Lower leg skin (tissue), 4 donors: Measurements from ENCODE around the gene BLVRB. TPM values are rescaled to one million over a fixed set of nuclear protein-coding genes. Genes with fewer than 3 reads are reported as not detected.
"Not testable (repeated sequence)": the region's sequence is repeated elsewhere in the genome, so short reads cannot be mapped to it uniquely, and the experiment has no call there.

ENCODE experiments used
- DNase-seq, 2 donors: peaks; one replicate each; pipeline ENCODE4 v3.0.0-alpha.2; 2019; ENCODE audit warnings: low spot score in 2 of 2
- H3K4me3 ChIP-seq: fragments of 200-600 bp; sonication (generic); 2 replicates; pipeline ENCODE4 v1.5.1; 2017; ENCODE audit warnings: mild to moderate bottlenecking, low read depth; ENCODE audit not compliant: poor library complexity, severe bottlenecking
- CTCF ChIP-seq, 3 donors: fragments of 450-650 bp; IDR thresholded peaks; one replicate each; pipeline ENCODE4 v1.5.1; 2016; ENCODE audit warnings: antibody characterized with exemption in 3 of 3, mild to moderate bottlenecking in 3 of 3, moderate library complexity in 2 of 3
- POLR2A ChIP-seq, 2 donors: fragments of 450-650 bp; IDR thresholded peaks; one replicate each; pipeline ENCODE4 v1.6.1; 2016 to 2017; ENCODE audit warnings: antibody characterized with exemption in 2 of 2, mild to moderate bottlenecking in 1 of 2, moderate library complexity in 1 of 2
- WGBS, 2 donors: methylation state at CpG; one replicate each; pipeline ENCODE4 v1.1.5; 2018; 5-methylcytosine and 5-hydroxymethylcytosine counted together
- intact Hi-C: fragments of 100-400 bp; cut with DNase I; formaldehyde crosslinking; loops from one replicate; pipeline ENCODE4 v1.15.0; 2023; ENCODE audit warnings: low total_unique reads
- total RNA-seq, 4 donors: library from RNA; depleted of rRNA; stranded (reverse); fragments of >200 nt; gene quantifications; one replicate each; pipeline ENCODE4 v1.1.0, GENCODE V29; 2016

Gene BLVRB
- total RNA-seq, 4 donors from 2014 or later, result 139 to 161 (median 154) TPM

- intact Hi-C loops, result loop anchor here (10.0 kb wide), 1 partner anchor 170 kb away; no protein-coding TSS in a partner anchor
- peak overlapping the region; percentile 43 for H3K4me3 ChIP-seq
- no peak for TF ChIP-seq CTCF (IDR thresholded peaks at IDR 0.05)
- DNase-seq, result peak in 1 of 2 donors; percentile 53
- 9 to 17% methylated on average over 7 to 10 of the region's 11 CpGs for WGBS, 2 donors
Measured at GRCh38 chr19:40465025-40465556, 454 bp downstream of the BLVRB start.

- WGBS, 2 donors, result 15 to 20% methylated on average over 11 of the region's 11 CpGs
- TF ChIP-seq CTCF (IDR thresholded peaks at IDR 0.05), result peak in 2 of 3 donors; percentile 35 to 51
- TF ChIP-seq POLR2A (IDR thresholded peaks at IDR 0.05), result no peak
- no peak overlapping the region for H3K4me3 ChIP-seq
- intact Hi-C loops, result loop anchor here (10.0 kb wide), 1 partner anchor 170 kb away; no protein-coding TSS in a partner anchor
- peak; percentile 86 to 97 for DNase-seq
Measured at GRCh38 chr19:40464059-40465024, 1.2 kb downstream of the BLVRB start.

GRCh38 chr19:40463587-40464037 is 1.9 kb downstream of the BLVRB start:
- 52 to 68% methylated on average over 12 of the region's 12 CpGs for WGBS, 2 donors
- H3K4me3 ChIP-seq, DNase-seq: not testable (repeated sequence)
- intact Hi-C loops, result loop anchor here (10.0 kb wide), 1 partner anchor 171 kb away; no protein-coding TSS in a partner anchor

GRCh38 chr19:40461669-40462221 is 3.8 kb downstream of the BLVRB start:
- DNase-seq, result peak in 1 of 2 donors; percentile 45

GRCh38 chr19:40460185-40460584 is 5.4 kb downstream of the BLVRB start:
- 90 to 92% methylated on average over 3 of the region's 3 CpGs for WGBS, 2 donors
- no peak overlapping the region for H3K4me3 ChIP-seq
- intact Hi-C loops, result loop anchor here (10.0 kb wide), 1 partner anchor 175 kb away; no protein-coding TSS in a partner anchor
- DNase-seq, result no peak
- TF ChIP-seq CTCF (IDR thresholded peaks at IDR 0.05), result no peak
- TF ChIP-seq POLR2A (IDR thresholded peaks at IDR 0.05), result no peak

More at GRCh38 chr19:40461669-40462221, 3.8 kb downstream of the BLVRB start:
- 78 to 81% methylated on average over 7 of the region's 7 CpGs for WGBS, 2 donors
- TF ChIP-seq CTCF (IDR thresholded peaks at IDR 0.05) (no peak), POLR2A (IDR thresholded peaks at IDR 0.05) (no peak)
- intact Hi-C loops, result loop anchor here (10.0 kb wide), 1 partner anchor 173 kb away; no protein-coding TSS in a partner anchor
- no peak overlapping the region for H3K4me3 ChIP-seq

- 93 to 100% methylated on average over 3 of the region's 3 CpGs for WGBS, 2 donors
- no peak for TF ChIP-seq POLR2A (IDR thresholded peaks at IDR 0.05)
- no peak for TF ChIP-seq CTCF (IDR thresholded peaks at IDR 0.05)
- intact Hi-C loops, result no loop called here
- H3K4me3 ChIP-seq, result no peak overlapping the region
- no peak for DNase-seq
Measured at GRCh38 chr19:40458597-40458974, 7.0 kb downstream of the BLVRB start.
